ENCODE results near the gene OR1E1.

OR1E1 gene

GRCh38 chr17:3398310-3398709 lies at the start of gene OR1E1:
OR1E1 (minus strand) TSS chr17:3398410; CDS start chr17:3398410, 0 bp downstream.
- no peak within 1 kb of the TSS for H3K27ac ChIP-seq (ENCODE audit: extremely low read depth, low read depth, low read length)
- ChIA-PET POLR2A (no interaction called here), CTCF (no interaction called here)

DNA sequence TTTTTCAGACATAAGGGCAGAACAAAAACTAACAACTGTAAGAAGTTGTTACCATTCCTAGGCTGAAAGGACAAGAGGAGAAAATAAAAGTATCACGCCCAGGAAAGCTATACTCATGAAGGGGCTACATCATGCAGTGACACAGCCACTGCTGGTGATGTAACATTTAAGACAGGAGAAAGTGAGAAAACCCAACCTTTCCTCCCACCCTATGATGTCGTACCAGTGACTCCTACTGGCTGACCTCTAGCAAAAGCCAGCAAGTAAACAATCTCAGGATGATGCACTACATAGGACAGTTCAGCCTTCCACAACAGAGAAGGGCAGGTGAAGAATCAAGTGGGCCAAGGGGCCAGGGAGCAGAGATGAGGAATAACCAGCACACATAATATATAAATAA lies 49.4 kb upstream of the OR1E1 start:
- Histone ChIP-seq H3K4me1 (ENCODE audit: control insufficient read depth, insufficient read depth, low read length) (no peaks in the 10 kb centered on the region), H3K9me3 (ENCODE audit: control insufficient read depth, insufficient read depth, low read depth, low read length) (no peaks in the 10 kb centered on the region), H3K36me3 (ENCODE audit: control insufficient read depth in 2 of 2, insufficient read depth in 1 of 2, low read length in 2 of 2) (no peaks in the 10 kb centered on the region), H3K27ac (ENCODE audit: extremely low read depth, low read depth, low read length) (no peak overlapping the region), H3K4me3 (ENCODE audit: low read depth, low read length) (no peak overlapping the region)
- CTCF ChIA-PET: no interaction called here
- TF ChIP-seq ZNF654 (tag by site-specific recombination; IDR thresholded peaks at IDR 0.05; ENCODE audit: low read depth) (peak; percentile 50), ZNF621 (tag by site-specific recombination; IDR thresholded peaks at IDR 0.05) (no peak)
- TF ChIP-seq, protein P1, sequence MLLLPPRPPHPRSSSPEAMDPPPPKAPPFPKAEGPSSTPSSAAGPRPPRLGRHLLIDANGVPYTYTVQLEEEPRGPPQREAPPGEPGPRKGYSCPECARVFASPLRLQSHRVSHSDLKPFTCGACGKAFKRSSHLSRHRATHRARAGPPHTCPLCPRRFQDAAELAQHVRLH (tag by site-specific recombination; IDR thresholded peaks at IDR 0.05): no peak
- POLR2A ChIA-PET: no interaction called here

More at GRCh38 chr17:3398310-3398709, at the start of gene OR1E1:
- no peaks in the 10 kb centered on the region for H3K9me3 ChIP-seq (ENCODE audit: control insufficient read depth, insufficient read depth, low read depth, low read length)
- no peak within 1 kb of the TSS for H3K4me3 ChIP-seq (ENCODE audit: low read depth, low read length)
- no peaks in the 10 kb centered on the region for H3K4me1 ChIP-seq (ENCODE audit: control insufficient read depth, insufficient read depth, low read length)
- TF ChIP-seq ZNF548 (tag by site-specific recombination; IDR thresholded peaks at IDR 0.05) (no peak), ZFP69B (tag by site-specific recombination; IDR thresholded peaks at IDR 0.05) (no peak)
- no peaks in the 10 kb centered on the region for H3K36me3 ChIP-seq (ENCODE audit: control insufficient read depth in 2 of 2, insufficient read depth in 1 of 2, low read length in 2 of 2)

GRCh38 chr17:3440451-3440850 lies 42.2 kb upstream of the OR1E1 start:
- no peak overlapping the region for H3K4me3 ChIP-seq (ENCODE audit: low read depth, low read length)
- ChIA-PET POLR2A (no interaction called here), CTCF (no interaction called here)
- H3K27ac ChIP-seq (ENCODE audit: extremely low read depth, low read depth, low read length): no peak overlapping the region
- H3K9me3 ChIP-seq (ENCODE audit: control insufficient read depth, insufficient read depth, low read depth, low read length): no peaks in the 10 kb centered on the region
- no peaks in the 10 kb centered on the region for H3K36me3 ChIP-seq (ENCODE audit: control insufficient read depth in 2 of 2, insufficient read depth in 1 of 2, low read length in 2 of 2)
- no peaks in the 10 kb centered on the region for H3K4me1 ChIP-seq (ENCODE audit: control insufficient read depth, insufficient read depth, low read length)
- TF ChIP-seq ZBTB20 (tag by site-specific recombination; IDR thresholded peaks at IDR 0.05) (no peak), WT1 (tag by site-specific recombination; IDR thresholded peaks at IDR 0.05) (no peak), ZNF555 (tag by site-specific recombination; conservative IDR thresholded peaks at IDR 0.05) (no peak), ZNF302 (tag by site-specific recombination; IDR thresholded peaks at IDR 0.05; ENCODE audit: low read depth) (no peak), ZNF513 (tag by site-specific recombination; IDR thresholded peaks at IDR 0.05) (no peak), AEBP2 (tag by site-specific recombination; IDR thresholded peaks at IDR 0.05; ENCODE audit: borderline replicate concordance) (no peak), ZNF585B (tag by site-specific recombination; IDR thresholded peaks at IDR 0.05) (no peak), RBAK (tag by site-specific recombination; IDR thresholded peaks at IDR 0.05) (no peak), EGR2 (tag by site-specific recombination; IDR thresholded peaks at IDR 0.05; ENCODE audit: low read depth) (no peak), ZNF248 (tag by site-specific recombination; IDR thresholded peaks at IDR 0.05) (no peak), TRIM28 (IDR thresholded peaks at IDR 0.05; ENCODE audit: borderline replicate concordance, low read length) (no peak)
- TF ChIP-seq, protein P2, sequence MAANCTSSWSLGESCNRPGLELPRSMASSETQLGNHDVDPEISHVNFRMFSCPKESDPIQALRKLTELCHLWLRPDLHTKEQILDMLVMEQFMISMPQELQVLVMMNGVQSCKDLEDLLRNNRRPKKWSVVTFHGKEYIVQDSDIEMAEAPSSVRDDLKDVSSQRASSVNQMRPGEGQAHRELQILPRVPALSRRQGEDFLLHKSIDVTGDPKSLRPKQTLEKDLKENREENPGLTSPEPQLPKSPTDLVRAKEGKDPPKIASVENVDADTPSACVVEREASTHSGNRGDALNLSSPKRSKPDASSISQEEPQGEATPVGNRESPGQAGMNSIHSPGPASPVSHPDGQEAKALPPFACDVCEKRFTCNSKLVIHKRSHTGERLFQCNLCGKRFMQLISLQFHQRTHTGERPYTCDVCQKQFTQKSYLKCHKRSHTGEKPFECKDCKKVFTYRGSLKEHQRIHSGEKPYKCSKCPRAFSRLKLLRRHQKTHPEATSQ (tag by site-specific recombination; IDR thresholded peaks at IDR 0.05): no peak
- TF ChIP-seq, protein P3, sequence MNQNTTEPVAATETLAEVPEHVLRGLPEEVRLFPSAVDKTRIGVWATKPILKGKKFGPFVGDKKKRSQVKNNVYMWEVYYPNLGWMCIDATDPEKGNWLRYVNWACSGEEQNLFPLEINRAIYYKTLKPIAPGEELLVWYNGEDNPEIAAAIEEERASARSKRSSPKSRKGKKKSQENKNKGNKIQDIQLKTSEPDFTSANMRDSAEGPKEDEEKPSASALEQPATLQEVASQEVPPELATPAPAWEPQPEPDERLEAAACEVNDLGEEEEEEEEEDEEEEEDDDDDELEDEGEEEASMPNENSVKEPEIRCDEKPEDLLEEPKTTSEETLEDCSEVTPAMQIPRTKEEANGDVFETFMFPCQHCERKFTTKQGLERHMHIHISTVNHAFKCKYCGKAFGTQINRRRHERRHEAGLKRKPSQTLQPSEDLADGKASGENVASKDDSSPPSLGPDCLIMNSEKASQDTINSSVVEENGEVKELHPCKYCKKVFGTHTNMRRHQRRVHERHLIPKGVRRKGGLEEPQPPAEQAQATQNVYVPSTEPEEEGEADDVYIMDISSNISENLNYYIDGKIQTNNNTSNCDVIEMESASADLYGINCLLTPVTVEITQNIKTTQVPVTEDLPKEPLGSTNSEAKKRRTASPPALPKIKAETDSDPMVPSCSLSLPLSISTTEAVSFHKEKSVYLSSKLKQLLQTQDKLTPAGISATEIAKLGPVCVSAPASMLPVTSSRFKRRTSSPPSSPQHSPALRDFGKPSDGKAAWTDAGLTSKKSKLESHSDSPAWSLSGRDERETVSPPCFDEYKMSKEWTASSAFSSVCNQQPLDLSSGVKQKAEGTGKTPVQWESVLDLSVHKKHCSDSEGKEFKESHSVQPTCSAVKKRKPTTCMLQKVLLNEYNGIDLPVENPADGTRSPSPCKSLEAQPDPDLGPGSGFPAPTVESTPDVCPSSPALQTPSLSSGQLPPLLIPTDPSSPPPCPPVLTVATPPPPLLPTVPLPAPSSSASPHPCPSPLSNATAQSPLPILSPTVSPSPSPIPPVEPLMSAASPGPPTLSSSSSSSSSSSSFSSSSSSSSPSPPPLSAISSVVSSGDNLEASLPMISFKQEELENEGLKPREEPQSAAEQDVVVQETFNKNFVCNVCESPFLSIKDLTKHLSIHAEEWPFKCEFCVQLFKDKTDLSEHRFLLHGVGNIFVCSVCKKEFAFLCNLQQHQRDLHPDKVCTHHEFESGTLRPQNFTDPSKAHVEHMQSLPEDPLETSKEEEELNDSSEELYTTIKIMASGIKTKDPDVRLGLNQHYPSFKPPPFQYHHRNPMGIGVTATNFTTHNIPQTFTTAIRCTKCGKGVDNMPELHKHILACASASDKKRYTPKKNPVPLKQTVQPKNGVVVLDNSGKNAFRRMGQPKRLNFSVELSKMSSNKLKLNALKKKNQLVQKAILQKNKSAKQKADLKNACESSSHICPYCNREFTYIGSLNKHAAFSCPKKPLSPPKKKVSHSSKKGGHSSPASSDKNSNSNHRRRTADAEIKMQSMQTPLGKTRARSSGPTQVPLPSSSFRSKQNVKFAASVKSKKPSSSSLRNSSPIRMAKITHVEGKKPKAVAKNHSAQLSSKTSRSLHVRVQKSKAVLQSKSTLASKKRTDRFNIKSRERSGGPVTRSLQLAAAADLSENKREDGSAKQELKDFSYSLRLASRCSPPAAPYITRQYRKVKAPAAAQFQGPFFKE (tag by site-specific recombination; IDR thresholded peaks at IDR 0.05; ENCODE audit: borderline replicate concordance): no peak
- TF ChIP-seq, protein P4, sequence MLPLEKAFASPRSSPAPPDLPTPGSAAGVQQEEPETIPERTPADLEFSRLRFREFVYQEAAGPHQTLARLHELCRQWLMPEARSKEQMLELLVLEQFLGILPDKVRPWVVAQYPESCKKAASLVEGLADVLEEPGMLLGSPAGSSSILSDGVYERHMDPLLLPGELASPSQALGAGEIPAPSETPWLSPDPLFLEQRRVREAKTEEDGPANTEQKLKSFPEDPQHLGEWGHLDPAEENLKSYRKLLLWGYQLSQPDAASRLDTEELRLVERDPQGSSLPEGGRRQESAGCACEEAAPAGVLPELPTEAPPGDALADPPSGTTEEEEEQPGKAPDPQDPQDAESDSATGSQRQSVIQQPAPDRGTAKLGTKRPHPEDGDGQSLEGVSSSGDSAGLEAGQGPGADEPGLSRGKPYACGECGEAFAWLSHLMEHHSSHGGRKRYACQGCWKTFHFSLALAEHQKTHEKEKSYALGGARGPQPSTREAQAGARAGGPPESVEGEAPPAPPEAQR (tag by site-specific recombination; IDR thresholded peaks at IDR 0.05): no peak

All from HEK293 (cell line).